PC-3 (cell line): Measurements from ENCODE around the gene CNTN4. TPM values are rescaled to one million over a fixed set of nuclear protein-coding genes. Genes with fewer than 3 reads are reported as not detected.

Experiments used
- ATAC-seq: fragments of 200-7000 bp; cut with Tn5 transposase; 2 replicates; pipeline ENCODE4 v1.9.1; 2020; ENCODE audit warnings: mild to moderate bottlenecking, moderate library complexity
- BruUV-seq: library from RNA; stranded (reverse); fragments of 400-500 nt; replicated peaks from 2 replicates; lab custom pipeline; 2021; lab: Mats Ljungman, UMichigan
- CTCF ChIA-PET: fragments of 300-600 bp; sonication (Branson Sonifier 250); formaldehyde crosslinking; loops from one replicate; lab custom pipeline; 2022; ENCODE audit warnings: antibody characterized with exemption; lab: Charles Lee
- POLR2A ChIA-PET: fragments of 300-600 bp; sonication (Branson Sonifier 250); formaldehyde crosslinking; loops from one replicate; lab custom pipeline; 2022; ENCODE audit warnings: antibody characterized with exemption; ENCODE audit not compliant: unreplicated experiment; lab: Charles Lee
- DNase-seq: peaks from one replicate; pipeline ENCODE4 v3.0.0-alpha.2; 2015
- H2AFZ ChIP-seq: fragments of 300-600 bp; sonication (generic); 2 replicates; pipeline ENCODE4 v1.6.0; 2016; ENCODE audit warnings: antibody characterized with exemption, low read length
- H3F3A ChIP-seq: fragments of 300-600 bp; sonication (generic); one replicate; pipeline ENCODE4 v1.6.0; 2017; ENCODE audit warnings: antibody characterized with exemption, low read length, control low read depth, mild to moderate bottlenecking; ENCODE audit not compliant: unreplicated experiment
- H3K27ac ChIP-seq: fragments of 300-600 bp; sonication (generic); 2 replicates; pipeline ENCODE4 v1.5.1; 2016; ENCODE audit warnings: mild to moderate bottlenecking, low read length
- H3K27me3 ChIP-seq: fragments of 300-600 bp; sonication (generic); 2 replicates; pipeline ENCODE4 v1.6.1; 2016; ENCODE audit warnings: low read length, mixed read lengths
- H3K36me3 ChIP-seq: fragments of 300-600 bp; sonication (generic); 2 replicates; pipeline ENCODE4 v1.6.1; 2016; ENCODE audit warnings: low read depth, mixed run types, low read length, mixed read lengths
- H3K4me1 ChIP-seq: fragments of 300-600 bp; sonication (generic); 2 replicates; pipeline ENCODE4 v1.5.1; 2016; ENCODE audit warnings: low read length; ENCODE audit not compliant: insufficient read depth
- H3K4me2 ChIP-seq: fragments of 300-600 bp; sonication (generic); 2 replicates; pipeline ENCODE4 v1.6.0; 2016; ENCODE audit warnings: low read length
- H3K4me3 ChIP-seq: fragments of 300-600 bp; sonication (generic); 2 replicates; pipeline ENCODE4 v1.5.1; 2016; ENCODE audit warnings: mild to moderate bottlenecking, low read length, mixed read lengths
- H3K79me2 ChIP-seq: fragments of 300-600 bp; sonication (generic); 2 replicates; pipeline ENCODE4 v1.6.1; 2017; ENCODE audit warnings: low read length, mixed read lengths
- H3K9ac ChIP-seq: fragments of 300-600 bp; sonication (generic); 2 replicates; pipeline ENCODE4 v1.6.0; 2016; ENCODE audit warnings: mild to moderate bottlenecking, low read length
- H3K9me2 ChIP-seq: fragments of 300-600 bp; sonication (generic); replicated peaks from 2 replicates; pipeline ENCODE4 v1.6.1; 2016; ENCODE audit warnings: mixed run types, low read length, mixed read lengths
- H3K9me3 ChIP-seq: fragments of 300-600 bp; sonication (generic); 2 replicates; pipeline ENCODE4 v1.6.1; 2016; ENCODE audit warnings: low read length, mixed read lengths
- H4K20me1 ChIP-seq: fragments of 300-600 bp; sonication (generic); 2 replicates; pipeline ENCODE4 v1.6.1; 2016; ENCODE audit warnings: low read length, mixed read lengths
- CTCF ChIP-seq: fragments of 300-600 bp; sonication (generic); conservative IDR thresholded peaks from 2 replicates; pipeline ENCODE4 v1.5.1; 2017; ENCODE audit warnings: antibody characterized with exemption, low read depth, mild to moderate bottlenecking, low read length
- EZH2 ChIP-seq: fragments of 300-600 bp; sonication (generic); IDR thresholded peaks from one replicate; pipeline ENCODE4 v1.6.1; 2017; ENCODE audit warnings: antibody characterized with exemption, mild to moderate bottlenecking, low read length; ENCODE audit not compliant: unreplicated experiment
- EZH2phosphoT487 ChIP-seq: fragments of 300-600 bp; sonication (generic); IDR thresholded peaks from 2 replicates; pipeline ENCODE4 v1.6.1; 2018; ENCODE audit warnings: mild to moderate bottlenecking, antibody characterized with exemption, low read length, borderline replicate concordance
- intact Hi-C: fragments of 100-400 bp; cut with micrococcal nuclease; formaldehyde crosslinking; loops from 2 replicates; pipeline ENCODE4 v1.9.0; 2023
- total RNA-seq: library from RNA; depleted of rRNA; stranded (reverse); fragments of >200 nt; gene quantifications from 2 replicates; pipeline ENCODE4 v1.2.3, GENCODE V29; 2014

Gene CNTN4
- total RNA-seq, 1 experiment from 2014 or later, result not detected

GRCh38 chr3:2153053-2153452 lies 54.4 kb downstream of the CNTN4 start:
- H3K27ac ChIP-seq, result no peak overlapping the region
- DNase-seq, result no peak
- H3K9me3 ChIP-seq, result 0 out of 2 replicates have a peak, but pooled peaks cover 8% of the 10 kb centered on the region
- H3K79me2 ChIP-seq, result no peaks in the 10 kb centered on the region
- ATAC-seq, result no peak
- no TSS peak for BruUV-seq
- H3K9ac ChIP-seq, result no peak overlapping the region
- no peak overlapping the region for H3K4me2 ChIP-seq
- intact Hi-C loops, result no loop called here
- H2AFZ ChIP-seq, result no peak overlapping the region
- no peaks in the 10 kb centered on the region for H3F3A ChIP-seq
- TF ChIP-seq CTCF, result no peak
- no peak for TF ChIP-seq EZH2
- no peak for TF ChIP-seq EZH2phosphoT487
- no peaks in the 10 kb centered on the region for H3K9me2 ChIP-seq
- ChIA-PET POLR2A (no interaction called here), CTCF (no interaction called here)
- no peaks in the 10 kb centered on the region for H4K20me1 ChIP-seq
- H3K4me1 ChIP-seq, result no peaks in the 10 kb centered on the region
- no peak overlapping the region for H3K4me3 ChIP-seq
- no peaks in the 10 kb centered on the region for H3K36me3 ChIP-seq
- no peaks in the 10 kb centered on the region for H3K27me3 ChIP-seq

GRCh38 chr3:2153547-2153946 lies 54.9 kb downstream of the CNTN4 start:
- H3K9ac ChIP-seq, result no peak overlapping the region
- no peaks in the 10 kb centered on the region for H3K9me2 ChIP-seq
- H2AFZ ChIP-seq, result no peak overlapping the region
- no peak overlapping the region for H3K4me3 ChIP-seq
- CTCF ChIA-PET, result no interaction called here
- H3K4me2 ChIP-seq, result no peak overlapping the region
- H3K36me3 ChIP-seq, result no peaks in the 10 kb centered on the region
- no peaks in the 10 kb centered on the region for H4K20me1 ChIP-seq
- TF ChIP-seq CTCF (no peak), EZH2 (no peak), EZH2phosphoT487 (no peak)
- POLR2A ChIA-PET, result no interaction called here
- no peak for ATAC-seq
- peaks cover 10% of the 10 kb centered on the region; the same call in 1 of the 2 replicates for H3K9me3 ChIP-seq
- no peak for DNase-seq
- H3F3A ChIP-seq, result no peaks in the 10 kb centered on the region
- BruUV-seq, result no TSS peak
- no peaks in the 10 kb centered on the region for H3K4me1 ChIP-seq
- no peaks in the 10 kb centered on the region for H3K27me3 ChIP-seq
- intact Hi-C loops, result no loop called here
- H3K79me2 ChIP-seq, result no peaks in the 10 kb centered on the region
- no peak overlapping the region for H3K27ac ChIP-seq

DNA sequence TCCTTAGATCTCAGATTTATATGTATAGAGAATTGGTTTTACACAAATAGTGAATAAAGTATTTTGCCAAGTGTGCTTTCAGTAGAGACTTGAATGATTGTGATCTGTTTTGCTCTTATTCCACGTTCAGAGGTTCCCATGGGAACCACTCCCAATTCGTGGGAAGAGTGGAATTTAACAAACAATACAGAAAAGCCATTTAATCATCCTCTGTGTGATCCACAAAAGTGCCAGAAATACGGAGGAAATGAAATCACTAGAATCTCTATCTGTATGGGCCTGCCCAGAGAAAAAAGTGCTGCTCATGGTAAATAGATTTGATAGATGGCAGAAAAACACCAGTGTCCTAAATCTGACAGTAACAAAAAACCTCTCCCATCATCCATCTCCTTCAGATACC lies 56.0 kb downstream of the CNTN4 start:
- no TSS peak for BruUV-seq
- ChIA-PET POLR2A (no interaction called here), CTCF (no interaction called here)
- Histone ChIP-seq H3K79me2 (no peaks in the 10 kb centered on the region), H3K4me1 (no peaks in the 10 kb centered on the region), H3K4me3 (no peak overlapping the region), H3K9me2 (no peaks in the 10 kb centered on the region), H3K27me3 (no peaks in the 10 kb centered on the region), H3K9ac (no peak overlapping the region), H2AFZ (no peak overlapping the region), H3F3A (no peaks in the 10 kb centered on the region), H3K4me2 (no peak overlapping the region), H4K20me1 (no peaks in the 10 kb centered on the region), H3K9me3 (peaks cover 20% of the 10 kb centered on the region; the same call in 1 of the 2 replicates), H3K36me3 (no peaks in the 10 kb centered on the region), H3K27ac (no peak overlapping the region)
- TF ChIP-seq EZH2 (no peak), CTCF (no peak), EZH2phosphoT487 (no peak)
- ATAC-seq (no peak), DNase-seq (no peak)
- intact Hi-C loops, result no loop called here
